Esophagus mucosa (tissue), 1 donor: ENCODE measurements around the gene TMEM62. TPM values are rescaled to one million over a fixed set of nuclear protein-coding genes. Genes with fewer than 3 reads are reported as not detected.
"Not testable (repeated sequence)": the region's sequence is repeated elsewhere in the genome, so short reads cannot be mapped to it uniquely, and the experiment has no call there.

Experiments
- ATAC-seq: fragments of 200-7000 bp; cut with Tn5 transposase; one replicate; pipeline ENCODE4 v1.9.1; 2020
- total RNA-seq: library from RNA; stranded (reverse); gene quantifications from one replicate; pipeline ENCODE4 v1.2.4, GENCODE V29; 2023
- donor health status: DM: yes; HTN: yes; CAD: no.

The TMEM62 gene
- total RNA-seq, 1 donor from 2014 or later, result 11.8 TPM

DNA sequence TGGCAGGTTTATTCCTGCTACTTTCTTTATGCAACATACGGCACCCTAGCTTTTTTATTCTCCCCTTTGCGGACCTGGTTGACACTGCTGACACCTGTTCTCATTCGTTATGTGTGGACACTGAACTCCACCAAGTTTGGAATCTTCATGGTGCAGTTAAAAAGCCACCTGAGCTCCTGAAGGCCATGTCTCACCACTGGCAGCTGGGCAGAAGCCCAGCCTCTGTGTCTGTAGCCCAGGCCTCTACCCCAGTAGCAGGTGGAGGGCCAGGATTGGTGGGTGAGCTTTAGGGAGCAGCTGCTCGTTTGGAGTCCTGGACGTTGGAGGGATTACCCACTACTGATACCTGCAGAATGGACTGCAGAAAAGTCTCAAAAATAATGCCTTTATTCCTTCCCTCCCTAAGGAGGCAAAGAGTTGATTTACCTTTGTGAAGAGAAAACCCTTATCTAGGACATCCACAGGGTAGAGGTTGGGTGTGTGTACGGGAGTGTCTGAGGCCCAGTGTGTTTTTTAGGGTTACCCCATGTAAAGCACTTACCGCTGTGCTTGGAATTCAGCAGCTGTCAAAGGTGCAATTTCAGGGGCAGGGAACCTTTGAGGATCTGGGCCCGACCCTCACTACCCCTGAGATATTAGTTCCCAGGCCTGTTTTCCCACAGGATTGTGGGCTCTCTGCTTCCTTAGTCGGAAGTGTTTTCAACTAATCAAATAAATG, 51.2 kb downstream of the TMEM62 start:
- no peak for ATAC-seq

DNA sequence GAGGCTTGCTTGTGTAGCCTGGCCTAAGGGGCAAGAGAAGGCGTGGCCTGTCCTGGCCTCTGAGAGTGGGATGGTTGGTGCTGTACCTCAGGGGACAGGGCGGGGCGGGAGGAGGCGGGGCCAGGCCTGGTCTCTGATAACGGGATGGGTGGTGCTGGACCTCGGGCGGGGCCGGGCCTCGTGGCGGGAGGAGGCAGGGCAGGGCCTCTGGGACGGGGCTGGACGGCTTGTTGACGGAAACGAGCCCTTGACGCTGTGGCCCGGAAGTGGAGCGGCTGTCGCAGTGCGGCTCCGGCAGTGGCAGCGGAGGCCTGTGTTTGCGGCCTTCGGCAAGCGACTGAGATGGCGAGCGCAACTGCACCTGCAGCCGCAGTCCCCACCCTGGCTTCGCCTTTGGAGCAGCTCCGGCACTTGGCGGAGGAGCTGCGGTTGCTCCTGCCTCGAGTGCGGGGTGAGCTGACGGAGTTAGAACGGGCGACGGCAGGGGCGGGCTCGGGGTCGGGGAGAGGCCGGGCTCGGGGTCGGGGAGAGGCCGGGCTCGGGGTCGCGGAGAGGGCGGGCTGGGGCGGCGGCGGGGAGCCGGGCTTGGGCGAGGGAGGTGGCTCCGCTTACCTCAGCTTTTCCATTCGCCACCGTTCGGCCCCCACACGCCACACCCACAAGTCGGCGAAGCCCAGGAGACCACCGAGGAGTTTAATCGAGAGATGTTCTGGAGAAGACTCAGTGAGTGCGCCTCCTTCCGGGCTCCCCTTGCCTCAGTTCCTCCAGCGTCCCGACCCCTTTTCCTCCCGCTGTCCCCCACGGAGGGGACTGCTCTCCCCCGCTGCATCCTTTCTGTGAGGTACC, 52.0 kb downstream of the TMEM62 start, which contains the start of gene CCNDBP1:
Gene CCNDBP1 (plus strand): TSS at position 247 of the 846 bp plus-strand sequence. CDS start 96 bp downstream, at position 343.
- ATAC-seq, result peak; percentile 94

DNA sequence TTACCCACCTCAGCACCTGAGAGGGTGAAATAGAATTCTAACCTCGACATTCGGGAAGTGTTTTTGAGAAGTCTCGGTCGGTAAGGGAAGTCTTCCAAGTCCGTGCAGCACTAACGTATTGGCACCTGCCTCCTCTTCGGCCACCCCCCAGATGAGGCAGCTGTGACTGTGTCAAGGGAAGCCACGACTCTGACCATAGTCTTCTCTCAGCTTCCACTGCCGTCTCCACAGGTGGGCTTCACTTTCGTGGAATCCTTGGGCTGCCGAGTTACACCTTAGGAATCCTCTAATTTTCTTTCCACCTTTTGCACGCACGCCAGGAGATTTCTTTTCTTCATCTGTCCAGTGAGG, 52.6 kb downstream of the TMEM62 start:
- peak; percentile 37 for ATAC-seq

DNA sequence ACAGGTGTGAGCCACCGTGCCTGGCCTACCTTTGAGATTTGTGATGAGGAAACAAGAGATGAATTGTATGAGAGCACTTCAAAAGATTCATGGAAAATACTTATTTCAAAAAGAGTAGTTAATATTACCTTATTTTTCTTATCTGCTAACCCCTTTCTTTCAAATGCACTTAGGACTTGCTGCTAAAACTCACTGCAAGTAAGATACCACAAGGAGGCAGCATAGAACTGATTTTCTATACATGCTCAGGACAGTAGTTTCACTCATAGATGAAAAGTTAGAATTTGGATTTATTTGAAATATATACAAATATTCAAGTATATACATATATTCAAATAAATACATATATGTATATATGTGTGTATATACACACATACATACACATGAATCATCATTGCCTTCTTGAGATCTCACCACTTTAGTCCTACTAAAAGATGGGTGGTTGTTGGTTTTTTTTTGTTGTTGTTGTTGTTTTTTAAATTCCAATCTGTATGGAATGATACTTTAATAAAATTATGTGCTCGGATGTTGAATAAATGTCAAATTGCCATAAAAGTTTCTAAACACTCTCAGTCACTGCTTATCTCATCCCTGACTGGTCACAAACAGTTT, 54.3 kb downstream of the TMEM62 start:
- no peak for ATAC-seq

DNA sequence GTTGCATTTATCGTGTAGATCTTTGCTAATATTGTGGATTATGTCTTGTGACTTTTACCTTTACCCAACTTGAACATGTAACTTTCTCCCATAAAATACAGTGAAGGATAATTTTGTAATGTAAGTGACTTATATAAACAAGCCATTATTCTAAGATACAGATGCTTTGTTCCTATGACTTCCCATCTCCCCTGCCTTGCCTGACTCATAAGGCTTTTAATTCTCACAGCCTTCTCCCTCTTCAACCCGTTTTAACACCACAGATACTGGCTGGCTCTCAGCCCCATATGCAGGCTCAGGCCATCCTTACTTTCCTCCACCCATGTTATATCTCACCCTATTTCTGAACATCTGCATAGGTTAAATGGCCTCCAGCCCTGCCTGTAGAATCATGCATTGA, 55.9 kb downstream of the TMEM62 start:
- no peak for ATAC-seq

DNA sequence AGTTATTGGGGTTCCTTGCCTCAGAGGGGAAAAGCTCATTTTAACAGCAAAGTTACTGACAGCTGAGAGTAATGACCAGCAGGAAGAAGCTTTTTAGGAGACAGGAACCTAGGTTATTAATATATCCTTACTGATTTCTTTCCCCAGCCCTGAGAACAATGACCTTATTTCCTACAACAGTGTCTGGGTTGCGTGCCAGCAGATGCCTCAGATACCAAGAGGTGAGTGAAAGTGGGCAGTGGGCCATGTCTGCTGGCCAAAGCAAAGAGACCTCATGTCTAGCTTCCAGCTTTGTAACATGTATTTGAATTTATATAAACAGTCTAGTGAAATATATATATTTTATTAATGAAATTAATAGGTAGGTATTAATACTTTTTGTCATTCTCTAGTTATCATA, 56.8 kb downstream of the TMEM62 start:
- ATAC-seq, result no peak

DNA sequence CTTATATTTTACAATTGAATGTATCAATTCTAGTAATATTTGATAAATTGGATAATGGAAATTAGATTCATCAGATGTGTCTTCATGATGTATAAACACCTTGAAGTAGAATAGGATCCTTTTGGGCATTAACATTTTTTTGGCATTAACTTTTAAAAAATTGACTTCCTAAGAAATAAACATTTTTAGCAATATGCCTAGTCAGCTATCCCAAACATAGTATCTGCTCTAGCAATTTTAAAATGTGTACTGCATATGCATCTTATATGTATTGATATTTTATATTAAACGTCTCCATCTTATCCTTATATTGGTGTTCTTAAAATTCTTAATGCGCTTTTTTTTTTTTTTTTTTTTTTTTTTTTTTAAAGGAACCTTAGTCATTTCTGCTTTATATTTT, 60.3 kb downstream of the TMEM62 start:
- ATAC-seq, result no peak

DNA sequence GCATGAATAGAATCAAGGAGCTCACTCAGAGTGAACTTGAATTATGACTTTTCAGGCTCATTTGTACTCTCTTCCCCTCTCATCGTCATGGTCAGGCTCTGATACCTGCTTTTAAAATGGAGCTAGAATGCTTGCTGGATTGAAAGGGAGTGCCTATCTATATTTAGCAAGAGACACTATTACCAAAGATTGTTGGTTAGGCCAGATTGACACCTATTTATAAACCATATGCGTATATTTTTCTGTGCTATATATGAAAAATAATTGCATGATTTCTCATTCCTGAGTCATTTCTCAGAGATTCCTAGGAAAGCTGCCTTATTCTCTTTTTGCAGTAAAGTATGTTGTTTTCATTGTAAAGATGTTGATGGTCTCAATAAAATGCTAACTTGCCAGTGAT, 61.4 kb downstream of the TMEM62 start:
- ATAC-seq, result no peak

DNA sequence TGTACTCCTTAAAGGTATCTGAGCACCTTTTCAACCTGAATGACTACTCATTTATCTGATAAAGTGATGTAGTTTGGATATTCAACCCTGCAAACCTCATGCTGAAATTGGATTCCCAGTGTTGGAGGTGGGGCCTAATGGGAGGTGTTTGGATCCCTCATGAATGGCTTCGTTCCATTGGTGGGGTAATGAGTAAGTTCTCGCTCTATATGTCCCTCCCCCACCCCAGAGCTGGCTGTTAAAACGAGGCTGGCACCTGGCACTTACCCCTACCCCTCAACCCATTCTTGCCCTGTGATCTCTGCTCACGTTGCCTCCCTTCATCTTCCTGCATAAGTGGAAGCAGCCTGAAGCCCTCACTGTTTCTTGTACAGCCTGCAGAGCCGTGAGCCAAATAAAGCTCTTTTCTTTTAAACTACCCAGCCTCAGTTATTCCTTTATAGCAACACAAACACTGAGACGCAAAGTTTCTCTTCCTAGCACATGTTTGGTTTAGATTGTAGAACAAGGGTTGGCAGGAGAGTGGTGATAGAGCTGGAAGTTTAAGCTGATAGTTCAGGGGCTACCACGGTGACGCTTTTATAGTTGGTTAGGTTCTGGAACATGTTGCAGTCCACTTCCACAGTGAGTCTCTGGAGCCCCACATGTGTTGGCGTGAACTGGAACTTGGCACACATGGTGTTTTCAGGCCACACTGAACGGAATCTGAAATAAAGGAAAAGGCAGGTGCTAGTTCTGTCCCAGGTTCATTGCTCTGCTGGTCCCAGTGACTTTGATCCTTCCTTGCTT, 63.6 kb downstream of the TMEM62 start:
- ATAC-seq, result no peak

DNA sequence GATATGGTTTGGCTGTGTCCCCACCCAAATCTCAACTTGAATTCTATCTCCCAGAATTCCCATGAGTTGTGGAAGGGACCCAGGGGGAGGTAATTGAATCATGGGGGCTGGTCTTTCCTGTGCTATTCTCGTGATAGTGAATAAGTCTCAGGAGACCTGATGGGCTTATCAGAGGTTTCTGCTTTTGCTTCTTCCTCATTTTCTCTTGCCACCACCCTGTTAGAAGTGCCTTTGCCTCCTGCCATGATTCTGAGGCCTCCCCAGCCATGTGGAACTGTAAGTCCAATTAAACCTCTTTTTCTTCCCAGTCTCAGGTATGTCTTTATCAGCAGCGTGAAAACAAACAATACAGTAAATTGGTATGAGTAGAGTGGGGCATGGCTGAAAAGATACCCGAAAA, 64.4 kb downstream of the TMEM62 start:
- ATAC-seq, result not testable (repeated sequence)

DNA sequence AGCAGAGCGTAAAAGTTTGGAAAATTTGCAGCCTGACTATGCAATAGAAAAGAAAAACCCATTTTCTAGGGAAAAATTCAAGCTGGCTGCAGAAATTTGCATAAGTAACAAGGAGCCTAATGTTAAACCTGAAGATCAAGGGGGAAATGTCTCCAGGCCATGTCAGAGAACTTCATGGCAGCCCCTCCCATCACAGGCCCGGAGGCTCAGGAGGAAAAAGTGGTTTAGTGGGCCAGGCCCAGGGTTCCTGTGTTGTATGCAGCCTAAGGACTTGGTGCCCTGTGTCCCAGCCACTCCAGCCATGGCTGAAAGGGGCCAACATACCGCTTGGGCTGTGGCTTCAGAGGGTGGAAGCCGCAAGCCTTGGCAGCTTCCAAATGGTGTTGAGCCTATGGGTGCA, 65.2 kb downstream of the TMEM62 start:
- ATAC-seq, result not testable (repeated sequence)

DNA sequence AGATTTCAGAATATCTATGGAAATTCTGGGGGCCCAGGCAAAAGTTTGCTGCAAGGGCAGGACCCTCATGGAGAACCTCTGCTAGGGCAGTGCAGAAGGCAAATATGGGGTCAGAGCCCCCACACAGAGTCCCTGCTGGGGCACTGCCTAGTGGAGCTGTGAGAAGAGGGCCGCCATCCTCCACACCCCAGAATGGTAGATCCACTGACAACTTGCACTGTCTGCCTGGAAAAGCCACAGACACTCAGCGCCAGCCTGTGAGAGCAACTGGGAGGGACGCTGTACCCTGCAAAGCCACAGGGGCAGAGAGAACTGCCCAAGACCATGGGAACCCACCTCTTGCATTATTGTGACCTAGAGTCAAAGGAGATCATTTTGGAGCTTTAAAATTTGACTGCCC, 65.6 kb downstream of the TMEM62 start:
- no peak for ATAC-seq

DNA sequence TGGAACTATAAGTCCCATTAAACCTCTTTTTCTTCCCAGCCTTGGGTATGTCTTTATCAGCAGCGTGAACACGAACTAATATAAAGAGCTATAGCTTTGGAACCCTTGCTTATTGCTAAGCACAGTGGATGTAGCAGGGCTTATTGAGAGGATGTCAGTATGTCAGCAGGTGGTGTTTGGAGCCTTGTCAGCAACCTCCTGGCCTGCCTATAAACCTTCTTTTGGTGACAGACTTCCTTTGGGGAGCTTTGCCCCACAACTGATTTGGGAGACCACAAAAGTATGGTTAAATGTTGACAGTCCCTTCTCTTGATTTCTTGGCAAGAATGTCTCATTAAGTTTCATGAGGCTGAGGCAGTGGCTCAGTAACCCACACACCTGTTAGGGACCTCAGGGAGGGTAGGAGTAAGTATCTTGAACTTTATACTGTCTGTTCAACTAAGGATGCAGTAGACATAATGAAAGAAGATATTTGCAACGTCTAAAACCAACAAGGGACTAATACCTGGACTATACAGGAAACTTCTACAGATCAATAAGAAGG, 66.6 kb downstream of the TMEM62 start:
- ATAC-seq, result no peak

DNA sequence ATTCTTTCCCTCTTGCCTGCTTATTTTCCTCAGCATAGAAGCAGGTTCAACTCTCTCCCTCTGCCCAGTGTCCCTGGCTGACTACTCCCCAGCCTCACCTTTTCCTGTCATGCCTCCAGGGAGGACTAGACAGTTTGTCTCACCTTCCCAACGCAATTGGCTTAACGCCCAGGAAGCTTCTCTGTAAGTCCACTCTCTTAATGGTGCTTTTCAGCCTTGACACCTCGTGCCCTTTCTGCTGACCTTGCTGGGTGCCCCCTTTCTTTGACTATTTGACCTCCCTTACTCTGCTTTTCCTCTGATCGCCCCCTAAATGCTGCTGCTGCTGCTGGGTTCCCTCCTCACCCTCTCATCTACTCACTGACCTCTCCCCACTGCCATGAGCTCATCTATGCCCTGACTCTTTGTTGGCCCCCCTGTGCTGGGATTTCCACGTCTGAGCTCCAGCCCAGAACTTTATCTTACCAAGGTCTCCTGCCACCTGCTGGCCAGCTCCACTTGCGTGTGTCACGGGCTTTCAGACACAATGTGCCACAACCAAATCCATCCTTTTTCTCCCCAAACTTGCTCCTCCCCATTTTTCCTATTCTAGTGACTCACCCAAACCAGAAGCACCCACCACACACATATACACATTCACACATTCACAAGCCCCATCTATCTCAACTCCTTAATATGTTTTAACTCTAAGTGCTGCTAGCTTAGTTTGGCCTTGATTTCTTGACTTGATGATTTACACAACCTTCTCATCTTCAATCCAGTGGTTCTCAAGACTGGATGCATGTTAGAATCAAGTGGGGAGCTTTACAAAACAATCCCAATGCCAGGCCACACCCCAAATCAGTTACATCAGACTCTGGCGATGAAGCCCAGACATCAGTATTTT, 70.9 kb downstream of the TMEM62 start:
- peak; percentile 45 for ATAC-seq

DNA sequence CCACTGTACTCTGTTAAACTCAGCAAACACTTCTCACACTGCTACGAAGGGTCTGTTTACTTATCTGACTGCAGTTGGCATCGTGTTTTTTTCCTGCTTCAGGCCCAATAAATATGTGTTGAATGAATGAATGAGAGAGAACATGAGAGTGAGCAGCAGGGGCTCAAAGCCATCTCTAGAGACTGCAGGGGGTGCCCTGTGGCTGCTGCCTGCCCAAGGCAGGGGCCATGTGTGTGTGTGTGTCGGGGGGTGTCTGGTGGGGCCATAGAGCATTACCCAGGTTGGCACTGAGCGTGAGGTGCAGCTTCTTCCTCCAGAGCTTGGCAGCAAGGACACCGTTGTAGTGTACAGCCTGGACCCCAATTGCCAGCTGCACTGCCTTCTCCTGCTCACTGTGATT, 72.7 kb downstream of the TMEM62 start:
- no peak for ATAC-seq

DNA sequence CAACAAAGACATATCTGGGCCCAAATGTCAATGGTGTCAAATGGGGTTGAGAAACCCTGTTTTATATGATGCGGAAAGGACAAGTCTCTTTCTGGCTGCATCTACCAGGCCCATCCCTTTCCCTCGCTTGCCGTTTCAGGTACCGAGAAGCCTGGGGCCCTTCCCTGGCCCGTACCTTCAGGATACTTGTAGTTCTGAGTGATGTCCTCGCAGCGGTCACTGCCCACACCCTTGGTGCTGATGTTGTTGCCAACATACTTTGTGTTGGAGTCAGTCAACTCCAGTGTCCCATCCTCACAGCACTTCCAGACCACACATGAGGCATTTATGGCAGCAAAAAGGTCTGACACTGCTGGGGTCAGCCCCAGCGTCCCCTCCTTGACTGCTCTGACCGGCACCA, 73.6 kb downstream of the TMEM62 start:
- no peak for ATAC-seq

DNA sequence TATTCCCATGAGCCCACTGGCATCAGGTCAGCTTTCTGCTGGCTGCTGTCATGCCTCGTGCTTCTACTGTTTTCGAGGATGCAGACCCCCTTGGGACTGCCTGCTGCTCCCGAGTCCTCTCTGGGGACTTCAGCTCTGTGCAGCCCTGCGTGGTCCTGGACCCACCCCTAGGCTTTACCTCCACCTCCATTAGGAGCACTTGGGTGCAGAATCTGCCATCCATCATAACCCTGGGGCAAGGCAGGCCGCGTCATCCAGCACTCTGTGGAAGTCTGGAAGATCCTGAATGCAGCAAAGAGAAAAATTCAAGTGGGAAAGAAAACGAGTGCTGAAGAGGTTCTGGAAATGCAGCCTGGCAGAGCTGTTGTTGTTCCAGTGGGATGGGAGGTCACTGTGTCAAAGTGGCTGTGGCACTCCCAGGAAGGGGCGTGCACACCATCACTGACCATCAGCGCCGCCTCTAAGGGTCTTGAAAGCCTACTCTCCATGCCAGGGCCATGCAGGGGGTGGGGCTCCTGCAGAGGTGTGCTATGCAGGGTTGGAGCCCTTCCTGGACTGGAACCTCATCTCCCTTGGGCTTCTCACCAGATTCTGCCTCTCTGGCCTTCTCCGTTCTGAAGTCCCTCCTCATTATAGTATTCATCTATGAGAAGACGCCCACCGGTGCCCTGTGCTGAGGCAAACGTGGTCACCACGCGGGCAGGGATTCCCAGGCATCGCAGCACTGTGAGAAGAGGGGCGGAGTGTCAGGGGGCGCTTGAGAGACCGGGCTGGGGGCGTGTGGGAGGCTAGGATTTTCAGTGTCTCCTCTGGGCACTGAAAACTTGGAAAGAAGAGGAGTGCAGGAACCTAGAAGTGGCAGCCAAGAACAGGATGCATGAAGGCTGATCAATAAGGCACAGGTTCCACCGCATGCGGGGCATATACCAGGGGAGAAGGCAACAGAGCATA, 74.9 kb downstream of the TMEM62 start:
- no peak for ATAC-seq

DNA sequence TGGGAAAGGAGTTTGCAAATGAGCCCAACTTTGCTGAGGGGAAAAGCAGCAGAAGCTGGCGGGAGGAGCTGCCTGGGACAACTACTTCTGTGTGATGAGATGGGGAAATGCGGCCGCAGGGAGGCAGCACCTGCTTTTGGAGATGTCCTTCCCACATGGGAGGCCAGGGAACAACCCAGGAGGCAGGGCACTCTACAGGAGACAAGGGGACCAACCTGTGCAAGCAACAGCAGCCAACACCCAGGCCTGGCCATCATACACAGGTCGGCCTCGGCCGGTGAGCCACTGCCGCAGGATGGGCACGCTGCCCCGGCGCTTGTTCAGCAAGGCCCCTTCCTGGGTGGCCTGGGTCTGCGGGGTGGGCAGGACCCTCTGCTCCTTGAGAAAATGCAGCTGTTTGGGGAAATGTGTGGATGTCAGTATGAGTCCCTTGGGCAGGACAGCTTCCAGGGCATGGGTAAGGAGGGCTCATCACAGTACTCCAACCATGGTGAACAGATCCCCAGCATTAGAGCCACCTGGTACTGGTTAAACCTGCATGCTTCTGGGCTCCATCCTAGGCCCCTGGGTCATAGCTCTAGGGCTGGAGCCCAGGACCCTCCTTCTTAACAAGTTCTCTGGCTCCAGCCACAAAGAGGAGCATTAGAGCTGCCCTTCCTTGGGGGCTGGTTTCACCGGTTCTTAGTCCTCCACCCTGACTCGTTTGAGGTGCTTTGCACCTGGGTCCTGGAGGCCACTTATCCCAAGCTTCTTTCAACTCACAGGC, 75.9 kb downstream of the TMEM62 start:
- no peak for ATAC-seq

DNA sequence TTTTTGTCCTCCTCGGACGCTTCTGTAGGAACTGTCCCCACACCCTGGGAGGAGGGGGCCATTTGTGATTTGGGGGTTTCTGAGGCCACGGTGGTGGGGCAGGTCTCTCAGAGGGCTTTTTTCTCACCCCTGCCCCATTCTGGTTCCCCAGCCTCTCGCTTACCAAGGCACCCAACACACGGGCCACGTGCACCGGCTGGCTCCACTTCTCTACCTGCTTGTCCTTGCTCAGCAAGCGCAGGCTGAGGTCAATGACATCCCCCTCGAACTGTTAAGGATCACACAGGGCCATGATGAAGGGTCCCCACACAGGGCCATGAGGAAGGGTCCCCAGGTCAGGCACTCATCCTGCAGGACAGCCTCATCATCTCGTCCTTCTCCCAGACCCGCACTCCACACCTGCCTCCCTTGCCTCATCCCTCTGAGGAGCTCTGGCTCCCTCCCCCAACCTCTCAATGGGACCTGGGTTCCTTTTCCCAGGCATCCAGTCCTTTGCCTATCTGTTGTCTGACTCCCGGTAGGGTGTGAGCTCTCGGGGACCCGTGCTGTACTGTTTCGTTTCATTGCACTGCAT, 76.9 kb downstream of the TMEM62 start:
- no peak for ATAC-seq
